ENCODE data around the gene ATL2.

Gene ATL2

GRCh38 chr2:38256610-38257009 is 120.5 kb downstream of the ATL2 start:
- Histone ChIP-seq H3K9me3 (ENCODE audit: insufficient read depth, low read length) (no peaks in the 10 kb centered on the region), H3K4me1 (ENCODE audit: insufficient read depth, insufficient read length) (no peaks in the 10 kb centered on the region), H3K36me3 (ENCODE audit: insufficient read depth, insufficient read length, low read length) (no peaks in the 10 kb centered on the region), H3K9ac (ENCODE audit: insufficient read length, low read depth) (no peak overlapping the region), H3K27me3 (ENCODE audit: insufficient read depth, insufficient read length) (no peaks in the 10 kb centered on the region), H3K4me3 (ENCODE audit: insufficient read length, low read depth) (no peak overlapping the region)
- DNase-seq (ENCODE audit: low read depth, low spot score) = no peak
- TF ChIP-seq YY1 (IDR thresholded peaks at IDR 0.05; ENCODE audit: insufficient read depth, insufficient read length) (no peak), SUZ12 (IDR thresholded peaks at IDR 0.05; ENCODE audit: extremely low read depth, insufficient read depth, insufficient read length) (no peak), ZNF274 (IDR thresholded peaks at IDR 0.05; ENCODE audit: low read depth, low read length) (no peak)

DNA sequence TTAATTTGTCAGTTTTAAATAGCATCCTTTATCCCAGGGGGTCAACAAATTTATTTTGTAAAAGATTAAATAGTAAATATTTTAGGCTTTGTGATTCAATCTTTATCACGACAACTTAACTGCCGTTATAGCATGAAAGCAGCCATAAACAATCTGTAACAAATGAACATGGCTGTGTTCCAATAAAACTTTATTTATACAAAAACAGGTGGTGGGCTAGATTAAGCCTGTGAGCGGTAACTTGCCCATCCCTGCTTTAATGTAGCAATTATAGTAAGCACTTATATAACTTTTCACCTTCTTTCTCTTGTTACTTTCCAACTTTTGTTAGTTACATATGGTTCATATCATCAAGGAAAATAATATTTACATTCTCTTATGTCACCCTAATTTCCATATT is 121.9 kb downstream of the ATL2 start:
- no peak for DNase-seq (ENCODE audit: low read depth, low spot score)
- H3K4me1 ChIP-seq (ENCODE audit: insufficient read depth, insufficient read length) = no peaks in the 10 kb centered on the region
- H3K36me3 ChIP-seq (ENCODE audit: insufficient read depth, insufficient read length, low read length) = no peaks in the 10 kb centered on the region
- H3K27me3 ChIP-seq (ENCODE audit: insufficient read depth, insufficient read length) = no peaks in the 10 kb centered on the region
- no peak overlapping the region for H3K4me3 ChIP-seq (ENCODE audit: insufficient read length, low read depth)
- no peak overlapping the region for H3K9ac ChIP-seq (ENCODE audit: insufficient read length, low read depth)
- TF ChIP-seq SUZ12 (IDR thresholded peaks at IDR 0.05; ENCODE audit: extremely low read depth, insufficient read depth, insufficient read length) = no peak
- no peak for TF ChIP-seq YY1 (IDR thresholded peaks at IDR 0.05; ENCODE audit: insufficient read depth, insufficient read length)
- no peak for TF ChIP-seq ZNF274 (IDR thresholded peaks at IDR 0.05; ENCODE audit: low read depth, low read length)
- H3K9me3 ChIP-seq (ENCODE audit: insufficient read depth, low read length) = no peaks in the 10 kb centered on the region

DNA sequence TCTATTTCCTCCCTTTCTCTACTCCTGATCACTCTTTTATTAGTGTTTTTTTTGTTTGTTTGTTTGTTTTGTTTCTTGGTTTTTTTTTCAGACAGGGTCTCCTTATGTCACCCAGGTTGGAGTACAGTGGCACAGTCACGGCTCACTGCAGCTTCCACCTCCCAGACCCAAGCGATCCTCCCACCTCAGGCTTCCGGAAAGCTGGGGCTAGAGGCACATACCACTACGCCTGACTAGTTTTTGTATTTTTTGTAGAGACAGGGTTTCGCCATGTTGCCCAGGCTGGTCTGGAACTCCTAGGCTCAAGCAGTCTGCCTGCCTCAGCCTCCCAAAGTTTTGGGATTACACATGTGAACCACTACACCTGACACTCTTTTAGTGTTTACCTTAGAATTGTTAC is 122.3 kb downstream of the ATL2 start:
- no peaks in the 10 kb centered on the region for H3K36me3 ChIP-seq (ENCODE audit: insufficient read depth, insufficient read length, low read length)
- TF ChIP-seq SUZ12 (IDR thresholded peaks at IDR 0.05; ENCODE audit: extremely low read depth, insufficient read depth, insufficient read length) (no peak), ZNF274 (IDR thresholded peaks at IDR 0.05; ENCODE audit: low read depth, low read length) (no peak), YY1 (IDR thresholded peaks at IDR 0.05; ENCODE audit: insufficient read depth, insufficient read length) (no peak)
- no peak overlapping the region for H3K9ac ChIP-seq (ENCODE audit: insufficient read length, low read depth)
- H3K9me3 ChIP-seq (ENCODE audit: insufficient read depth, low read length) = no peaks in the 10 kb centered on the region
- no peak overlapping the region for H3K4me3 ChIP-seq (ENCODE audit: insufficient read length, low read depth)
- H3K27me3 ChIP-seq (ENCODE audit: insufficient read depth, insufficient read length) = no peaks in the 10 kb centered on the region
- DNase-seq (ENCODE audit: low read depth, low spot score) = no peak
- no peaks in the 10 kb centered on the region for H3K4me1 ChIP-seq (ENCODE audit: insufficient read depth, insufficient read length)

DNA sequence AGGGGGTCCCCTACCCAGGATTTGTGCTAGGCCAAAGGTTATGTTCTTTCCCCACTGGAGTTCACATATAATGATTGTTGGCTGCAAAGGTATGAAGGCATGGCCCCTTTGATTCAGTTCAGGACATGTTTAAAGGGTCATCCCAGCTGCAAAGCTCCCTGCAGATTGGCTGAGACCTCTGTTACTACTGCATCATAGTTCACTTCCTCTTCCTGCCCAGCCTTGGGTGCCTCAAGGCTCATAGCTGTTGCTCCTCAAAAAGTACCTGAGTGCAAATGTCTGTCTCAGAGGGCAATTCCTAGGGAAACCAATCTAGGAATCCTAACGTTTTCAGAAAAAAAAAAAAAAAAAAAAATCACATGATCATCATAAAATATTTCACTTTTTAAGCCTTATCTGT is 125.1 kb downstream of the ATL2 start:
- Histone ChIP-seq H3K9me3 (ENCODE audit: insufficient read depth, low read length) (no peaks in the 10 kb centered on the region), H3K4me1 (ENCODE audit: insufficient read depth, insufficient read length) (no peaks in the 10 kb centered on the region), H3K27me3 (ENCODE audit: insufficient read depth, insufficient read length) (no peaks in the 10 kb centered on the region), H3K4me3 (ENCODE audit: insufficient read length, low read depth) (no peak overlapping the region), H3K9ac (ENCODE audit: insufficient read length, low read depth) (no peak overlapping the region), H3K36me3 (ENCODE audit: insufficient read depth, insufficient read length, low read length) (no peaks in the 10 kb centered on the region)
- no peak for TF ChIP-seq YY1 (IDR thresholded peaks at IDR 0.05; ENCODE audit: insufficient read depth, insufficient read length)
- TF ChIP-seq SUZ12 (IDR thresholded peaks at IDR 0.05; ENCODE audit: extremely low read depth, insufficient read depth, insufficient read length) = no peak
- no peak for TF ChIP-seq ZNF274 (IDR thresholded peaks at IDR 0.05; ENCODE audit: low read depth, low read length)
- DNase-seq (ENCODE audit: low read depth, low spot score) = no peak

GRCh38 chr2:38248707-38249106 is 128.4 kb downstream of the ATL2 start:
- Histone ChIP-seq H3K4me3 (ENCODE audit: insufficient read length, low read depth) (no peak overlapping the region), H3K27me3 (ENCODE audit: insufficient read depth, insufficient read length) (no peaks in the 10 kb centered on the region), H3K9ac (ENCODE audit: insufficient read length, low read depth) (no peak overlapping the region), H3K4me1 (ENCODE audit: insufficient read depth, insufficient read length) (no peaks in the 10 kb centered on the region), H3K9me3 (ENCODE audit: insufficient read depth, low read length) (no peaks in the 10 kb centered on the region), H3K36me3 (ENCODE audit: insufficient read depth, insufficient read length, low read length) (no peaks in the 10 kb centered on the region)
- DNase-seq (ENCODE audit: low read depth, low spot score) = no peak
- no peak for TF ChIP-seq YY1 (IDR thresholded peaks at IDR 0.05; ENCODE audit: insufficient read depth, insufficient read length)
- TF ChIP-seq SUZ12 (IDR thresholded peaks at IDR 0.05; ENCODE audit: extremely low read depth, insufficient read depth, insufficient read length) = no peak
- no peak for TF ChIP-seq ZNF274 (IDR thresholded peaks at IDR 0.05; ENCODE audit: low read depth, low read length)

GRCh38 chr2:38248255-38248654 is 128.8 kb downstream of the ATL2 start:
- DNase-seq (ENCODE audit: low read depth, low spot score) = no peak
- H3K9ac ChIP-seq (ENCODE audit: insufficient read length, low read depth) = no peak overlapping the region
- H3K4me3 ChIP-seq (ENCODE audit: insufficient read length, low read depth) = no peak overlapping the region
- TF ChIP-seq ZNF274 (IDR thresholded peaks at IDR 0.05; ENCODE audit: low read depth, low read length) (no peak), YY1 (IDR thresholded peaks at IDR 0.05; ENCODE audit: insufficient read depth, insufficient read length) (no peak), SUZ12 (IDR thresholded peaks at IDR 0.05; ENCODE audit: extremely low read depth, insufficient read depth, insufficient read length) (no peak)
- H3K36me3 ChIP-seq (ENCODE audit: insufficient read depth, insufficient read length, low read length) = no peaks in the 10 kb centered on the region
- no peaks in the 10 kb centered on the region for H3K4me1 ChIP-seq (ENCODE audit: insufficient read depth, insufficient read length)
- no peaks in the 10 kb centered on the region for H3K9me3 ChIP-seq (ENCODE audit: insufficient read depth, low read length)
- no peaks in the 10 kb centered on the region for H3K27me3 ChIP-seq (ENCODE audit: insufficient read depth, insufficient read length)

- TF ChIP-seq SUZ12 (IDR thresholded peaks at IDR 0.05; ENCODE audit: extremely low read depth, insufficient read depth, insufficient read length) (no peak), YY1 (IDR thresholded peaks at IDR 0.05; ENCODE audit: insufficient read depth, insufficient read length) (no peak), ZNF274 (IDR thresholded peaks at IDR 0.05; ENCODE audit: low read depth, low read length) (no peak)
- Histone ChIP-seq H3K9me3 (ENCODE audit: insufficient read depth, low read length) (no peaks in the 10 kb centered on the region), H3K4me1 (ENCODE audit: insufficient read depth, insufficient read length) (no peaks in the 10 kb centered on the region), H3K4me3 (ENCODE audit: insufficient read length, low read depth) (no peak overlapping the region), H3K36me3 (ENCODE audit: insufficient read depth, insufficient read length, low read length) (no peaks in the 10 kb centered on the region), H3K27me3 (ENCODE audit: insufficient read depth, insufficient read length) (no peaks in the 10 kb centered on the region), H3K9ac (ENCODE audit: insufficient read length, low read depth) (no peak overlapping the region)
- no peak for DNase-seq (ENCODE audit: low read depth, low spot score)
Observed at GRCh38 chr2:38246105-38246504, 131.0 kb downstream of the ATL2 start.

Data from NT2/D1 (cell line).